Right renal cortex interstitium (tissue), 3 donors: ENCODE measurements around the gene TSPAN4. TPM values are rescaled to one million over a fixed set of nuclear protein-coding genes. Genes with fewer than 3 reads are reported as not detected.

Experiments used
- DNase-seq, 3 donors: peaks; one replicate each; pipeline ENCODE4 v3.0.0-alpha.2; 2013; ENCODE audit warnings: low read depth in 3 of 3, low spot score in 2 of 3
- polyA plus RNA-seq, 3 donors: library from polyadenylated mRNA; unstranded; fragments of 120-200 nt; gene quantifications; one replicate each; pipeline ENCODE4 v1.2.1, GENCODE V29; 2013; ENCODE audit not compliant: insufficient read length in 3 of 3

TSPAN4 gene
- polyA plus RNA-seq, 3 donors, result 55.0 to 71.2 (median 64.1) TPM

GRCh38 chr11:803770-804598, 38.7 kb upstream of the TSPAN4 start:
- DNase-seq, result no peak

DNA sequence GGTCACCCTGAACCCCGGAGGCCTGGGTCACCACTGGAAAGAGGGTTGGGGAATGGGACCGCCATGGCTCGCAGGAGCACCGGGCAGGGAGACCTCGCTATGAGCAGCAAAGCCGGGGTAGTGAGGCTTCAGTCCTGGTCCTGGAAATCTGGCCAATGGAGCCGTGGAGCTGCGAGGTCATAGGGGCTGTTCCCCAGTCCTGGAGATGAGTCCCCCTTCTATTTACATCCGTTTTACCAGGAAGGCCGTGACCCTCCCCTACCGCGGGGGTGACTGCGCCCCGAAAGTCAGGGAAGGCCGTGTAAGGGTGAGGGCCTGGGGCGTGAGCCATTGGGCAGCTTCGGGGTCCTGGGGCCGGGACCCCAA, 38.1 kb upstream of the TSPAN4 start:
- DNase-seq, result no peak

GRCh38 chr11:808427-809286, 34.0 kb upstream of the TSPAN4 start:
- no peak for DNase-seq

DNA sequence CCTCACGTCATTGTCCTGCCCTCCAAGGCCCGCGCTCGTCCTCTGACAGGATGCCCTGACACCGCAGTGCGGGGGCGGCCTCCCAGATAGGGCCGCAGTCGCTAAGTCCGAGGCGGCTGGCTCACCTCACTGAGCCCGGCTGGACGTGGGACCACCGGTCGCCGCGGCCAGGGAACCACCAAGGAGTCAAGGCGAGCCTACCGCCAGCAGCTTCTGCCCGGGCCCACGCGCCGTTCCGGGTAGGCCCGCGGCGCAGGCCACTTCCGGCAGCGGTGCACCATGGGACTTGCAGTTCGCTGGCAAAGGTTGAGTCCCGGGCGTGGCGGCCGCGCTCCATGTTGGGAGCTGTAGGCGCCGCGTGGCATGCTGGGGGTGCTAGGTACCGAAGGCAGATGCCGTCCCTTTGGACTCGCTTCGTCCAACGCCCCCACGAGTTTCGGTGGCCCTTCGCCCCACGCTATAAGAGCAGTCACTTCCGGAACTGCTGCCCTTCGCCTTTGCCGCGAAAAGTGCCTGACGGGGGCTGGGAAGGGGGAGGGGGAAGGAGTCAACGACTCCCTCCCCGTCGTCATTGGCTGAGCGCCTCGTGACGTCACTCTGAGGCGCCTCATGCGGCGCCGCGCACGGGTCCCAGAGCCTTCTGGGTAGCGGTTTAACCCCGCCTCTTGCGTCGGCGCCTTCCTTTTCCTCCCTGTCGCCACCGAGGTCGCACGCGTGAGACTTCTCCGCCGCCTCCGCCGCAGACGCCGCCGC, 33.2 kb upstream of the TSPAN4 start, which contains the start of gene RPLP2:
Gene RPLP2, plus strand, starts transcription at position 681 of the 753 bp plus-strand sequence. CDS start 268 bp downstream, outside the sequence.
- DNase-seq, result peak; percentile 94 to 98 (median 96)

DNA sequence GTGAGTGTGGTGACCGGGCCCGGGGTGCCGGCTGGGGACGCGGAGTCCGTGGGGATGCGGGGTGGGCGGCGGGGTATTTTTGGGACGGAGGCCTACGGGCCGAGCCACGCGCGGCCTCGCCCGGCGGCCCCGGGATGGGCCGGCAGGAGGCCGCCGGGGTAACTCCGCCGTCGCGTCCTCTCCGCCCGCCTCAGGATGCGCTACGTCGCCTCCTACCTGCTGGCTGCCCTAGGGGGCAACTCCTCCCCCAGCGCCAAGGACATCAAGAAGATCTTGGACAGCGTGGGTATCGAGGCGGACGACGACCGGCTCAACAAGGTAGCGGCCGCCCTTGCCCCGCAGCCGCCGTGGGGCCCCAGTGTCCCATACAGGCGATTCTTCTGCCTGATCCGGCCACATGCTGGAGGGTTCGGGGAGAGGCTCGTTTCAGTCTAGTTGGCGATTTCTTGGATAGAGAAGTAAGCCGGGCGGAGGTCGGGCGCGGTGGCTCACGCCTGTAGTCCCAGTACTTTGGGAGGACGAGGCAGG, 32.5 kb upstream of the TSPAN4 start:
- no peak for DNase-seq

DNA sequence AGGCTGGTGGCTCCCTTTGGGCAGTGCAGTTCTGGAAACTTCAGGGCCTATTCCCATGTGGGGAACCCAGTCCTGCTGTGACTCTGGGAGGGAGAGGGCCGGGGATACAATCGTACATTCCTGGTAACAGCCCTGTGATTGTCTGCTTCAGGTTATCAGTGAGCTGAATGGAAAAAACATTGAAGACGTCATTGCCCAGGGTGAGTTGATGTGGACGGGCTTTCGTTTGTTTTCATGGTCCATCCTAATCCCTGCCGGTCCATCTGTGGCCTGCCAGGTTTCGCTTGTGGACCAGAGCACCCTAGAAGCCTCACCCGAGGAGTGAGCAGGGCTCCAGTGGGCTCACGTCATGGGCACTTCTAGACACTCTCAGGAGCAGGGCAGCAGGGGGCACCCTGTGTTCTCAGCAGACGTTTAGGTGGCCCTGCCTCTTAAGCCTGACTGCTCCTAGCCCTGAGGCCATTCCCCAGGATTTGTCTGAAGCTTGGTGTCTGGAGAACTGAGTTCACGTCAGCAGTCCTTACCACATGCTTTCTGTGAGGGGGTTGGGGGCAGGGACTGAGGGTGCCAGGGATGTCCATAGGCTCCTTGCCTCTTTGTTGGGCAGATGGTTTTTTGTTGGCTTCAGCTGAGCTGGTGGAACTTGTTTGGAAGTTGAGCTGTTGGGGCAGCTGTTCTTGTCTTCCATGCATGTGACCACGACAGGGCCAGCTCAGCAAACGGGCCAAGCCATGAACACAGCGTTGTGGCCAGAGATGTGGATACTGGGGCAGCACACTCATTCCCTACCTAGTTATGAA, 31.0 kb upstream of the TSPAN4 start:
- DNase-seq, result no peak

DNA sequence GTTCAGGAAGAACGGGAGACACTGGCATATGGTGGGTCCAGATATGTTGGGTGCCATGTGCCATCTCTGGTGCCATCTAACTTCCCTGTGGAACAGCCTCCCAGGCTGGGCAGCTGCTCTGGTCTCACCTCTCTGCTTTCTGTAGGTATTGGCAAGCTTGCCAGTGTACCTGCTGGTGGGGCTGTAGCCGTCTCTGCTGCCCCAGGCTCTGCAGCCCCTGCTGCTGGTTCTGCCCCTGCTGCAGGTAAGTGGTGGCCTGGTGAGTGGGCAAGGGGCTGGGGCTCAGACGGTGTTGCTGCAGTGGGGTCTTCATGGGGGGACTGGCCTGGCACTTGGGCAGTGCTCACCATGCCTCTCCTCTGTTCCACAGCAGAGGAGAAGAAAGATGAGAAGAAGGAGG, 30.3 kb upstream of the TSPAN4 start:
- DNase-seq, result no peak

GRCh38 chr11:813072-813455, 29.6 kb upstream of the TSPAN4 start:
- DNase-seq, result no peak

- no peak for DNase-seq
Measured at GRCh38 chr11:813456-814096, 29.1 kb upstream of the TSPAN4 start.

- no peak for DNase-seq
Measured at GRCh38 chr11:815675-816432, 26.8 kb upstream of the TSPAN4 start.

DNA sequence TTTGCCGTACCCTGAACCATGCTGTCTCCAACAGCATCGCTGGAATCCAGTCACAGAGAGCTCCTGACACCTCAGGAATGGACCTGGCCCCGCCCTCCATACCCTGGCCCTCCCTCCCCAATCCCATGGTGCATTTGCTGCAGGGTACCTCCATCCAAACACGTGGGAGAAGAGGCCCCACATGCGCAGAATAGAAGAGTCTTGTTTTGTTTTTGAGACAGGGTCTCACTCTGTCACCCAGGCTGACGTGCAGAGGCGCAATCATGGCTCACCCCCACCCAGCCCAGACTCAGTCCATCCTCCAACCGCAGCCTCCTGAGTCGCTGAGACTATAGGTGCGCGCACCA, 26.2 kb upstream of the TSPAN4 start:
- DNase-seq, result no peak

DNA sequence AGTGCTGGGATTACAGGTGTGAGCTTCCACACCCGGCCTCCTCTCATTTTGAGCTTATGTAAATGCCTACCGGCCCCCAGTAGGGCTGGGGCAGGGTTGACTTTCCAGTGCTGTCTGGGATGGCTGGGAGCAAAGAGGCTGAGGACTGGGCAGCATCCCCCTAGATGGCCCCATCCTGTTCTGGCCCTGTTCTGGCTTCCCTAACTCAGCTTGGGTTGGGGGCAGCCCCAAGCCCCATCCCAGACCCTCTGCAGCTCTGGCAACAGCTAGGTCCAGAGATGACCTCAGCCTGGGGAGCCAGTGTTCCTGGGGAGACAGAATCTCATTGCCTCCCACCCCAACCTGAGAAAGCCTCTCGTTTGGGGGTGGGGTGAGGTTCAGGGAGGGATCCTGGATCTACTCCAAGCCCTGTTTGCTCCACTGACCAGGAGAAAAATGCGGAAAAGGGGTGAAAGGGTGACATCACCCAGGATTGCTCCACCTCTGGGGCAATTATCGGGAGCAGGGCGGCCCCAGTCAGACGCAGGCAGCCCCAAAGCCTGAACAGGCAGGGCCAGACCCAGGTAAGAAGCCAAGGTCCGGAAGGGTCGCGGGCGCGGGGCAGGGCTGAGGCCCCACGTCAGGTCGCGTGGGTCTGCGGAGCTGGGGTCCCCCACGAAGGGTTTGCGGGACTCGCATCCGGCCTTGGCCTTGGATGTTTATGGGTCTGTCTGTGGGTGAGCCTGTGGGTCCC, 24.1 kb upstream of the TSPAN4 start, which contains the start of gene PNPLA2:
Gene PNPLA2, plus strand, starts transcription at position 519 of the 733 bp plus-strand sequence. CDS start 805 bp downstream, outside the sequence.
- DNase-seq, result no peak

DNA sequence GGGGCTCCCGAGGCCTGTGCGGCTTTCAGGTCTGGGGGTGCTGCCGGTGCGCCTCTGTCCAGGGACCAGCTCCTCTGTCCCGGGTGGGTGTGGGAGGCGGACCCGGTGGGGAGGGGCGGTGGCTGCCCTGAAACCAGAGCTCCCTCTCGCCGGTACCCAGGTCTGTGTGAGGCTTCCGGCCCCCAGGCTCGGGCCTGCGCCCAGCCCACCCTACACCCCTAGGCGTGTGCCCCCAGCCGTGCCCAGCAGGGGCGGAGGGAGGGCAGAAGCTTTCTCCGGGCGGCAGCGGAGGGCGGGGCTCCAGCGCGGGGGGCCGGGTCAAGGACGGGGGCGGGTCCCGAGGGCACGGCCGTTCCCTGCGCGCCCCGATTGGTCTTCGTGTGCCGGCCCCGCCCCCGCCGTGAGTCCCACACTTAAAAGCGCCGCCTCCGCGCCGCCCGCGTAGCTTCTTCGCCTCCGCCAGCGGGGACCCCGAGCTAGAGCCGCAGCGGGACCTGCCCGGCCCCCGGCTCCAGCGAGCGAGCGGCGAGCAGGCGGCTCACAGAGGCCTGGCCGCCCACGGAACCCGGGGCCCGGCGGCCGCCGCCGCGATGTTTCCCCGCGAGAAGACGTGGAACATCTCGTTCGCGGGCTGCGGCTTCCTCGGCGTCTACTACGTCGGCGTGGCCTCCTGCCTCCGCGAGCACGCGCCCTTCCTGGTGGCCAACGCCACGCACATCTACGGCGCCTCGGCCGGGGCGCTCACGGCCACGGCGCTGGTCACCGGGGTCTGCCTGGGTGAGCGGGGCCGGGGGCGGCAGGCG, 23.3 kb upstream of the TSPAN4 start:
- DNase-seq, result no peak

GRCh38 chr11:819943-820649, 22.6 kb upstream of the TSPAN4 start:
- no peak for DNase-seq

DNA sequence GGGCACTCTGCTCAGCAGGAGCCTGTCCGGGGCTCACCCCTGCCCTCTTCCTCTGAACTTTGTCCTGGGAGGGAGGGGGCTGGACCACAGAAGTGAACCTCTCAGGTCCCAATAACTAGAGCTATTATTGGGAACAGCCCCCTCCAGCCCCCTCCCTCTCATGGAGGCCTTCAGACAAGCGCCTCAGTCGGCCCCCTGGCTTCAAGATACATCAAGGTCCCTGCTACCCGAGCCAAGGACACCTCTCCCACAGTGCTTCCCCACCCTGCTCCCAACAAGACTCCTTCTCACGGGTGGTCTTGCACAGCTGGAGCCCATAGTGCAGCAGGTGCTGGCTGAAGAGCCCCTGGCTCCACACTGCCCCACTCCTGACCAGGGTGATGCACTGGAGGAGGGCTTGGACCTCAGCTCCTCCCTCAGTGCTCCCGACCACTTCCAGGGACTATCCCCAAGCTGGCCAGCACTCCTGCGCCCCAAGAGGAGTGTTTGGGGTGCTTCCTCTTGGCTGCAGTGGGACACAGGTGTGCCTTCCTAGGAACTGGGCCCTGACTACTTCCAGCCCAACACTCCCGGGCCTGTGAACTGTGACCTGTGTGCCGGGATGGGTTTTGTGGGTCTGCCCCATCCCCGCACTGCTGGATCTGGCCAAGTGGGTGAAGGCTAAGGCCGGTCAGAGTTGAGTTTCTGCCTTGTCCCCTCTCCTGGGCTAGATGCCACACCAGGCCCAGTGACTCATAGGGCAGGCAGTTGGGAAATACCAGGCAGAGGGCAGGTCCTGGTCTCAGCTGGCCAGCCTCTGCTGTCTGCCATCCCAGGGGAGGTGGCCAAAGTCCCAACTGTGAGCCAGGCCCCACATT, 21.8 kb upstream of the TSPAN4 start:
- DNase-seq, result no peak
